Renal cortex interstitium (tissue), 11 donors: ENCODE results near the gene UNC119B. TPM values are rescaled to one million over a fixed set of nuclear protein-coding genes. Genes with fewer than 3 reads are reported as not detected.

Experiments used
- DNase-seq, 11 donors: peaks; one replicate each; pipeline ENCODE4 v3.0.0-alpha.2; 2013; ENCODE audit warnings: low read depth in 9 of 11, low spot score in 4 of 11; ENCODE audit errors: extremely low read depth in 1 of 11
- polyA plus RNA-seq, 3 donors: library from polyadenylated mRNA; unstranded; fragments of 120-200 nt; gene quantifications; one replicate each; pipeline ENCODE4 v1.2.1, GENCODE V29; 2013; ENCODE audit not compliant: insufficient read length in 3 of 3

UNC119B gene
- polyA plus RNA-seq, 3 donors: 65.3 to 81.1 (median 77.9) TPM

DNA sequence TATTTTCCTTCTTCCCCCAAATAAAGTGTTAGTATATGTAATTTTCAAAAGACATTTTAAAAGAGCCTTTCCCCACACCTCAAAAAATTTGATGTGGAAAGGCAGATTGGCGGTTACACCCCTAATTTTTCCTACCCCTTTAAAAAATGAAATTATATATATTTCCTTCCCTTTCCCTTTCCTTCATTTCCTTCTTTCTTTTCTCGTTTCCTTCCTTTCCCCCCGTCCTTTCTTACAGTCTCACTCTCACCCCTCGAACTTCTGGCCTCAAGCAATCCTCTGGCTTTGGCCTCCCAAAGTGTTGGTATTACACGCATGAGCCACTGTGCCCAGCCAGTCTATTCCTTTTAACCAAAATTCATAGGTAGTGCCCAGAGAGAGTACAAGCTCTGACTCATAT, 4.2 kb upstream of the UNC119B start:
- DNase-seq: no peak

- no peak for DNase-seq
These were observed 1.6 kb upstream of the UNC119B start for GRCh38 chr12:120708651-120709050.

GRCh38 chr12:120710805-120711296, 593 bp downstream of the UNC119B start:
- peak in 1 of 11 donors; percentile 23 for DNase-seq

GRCh38 chr12:120711411-120711810, 1.2 kb downstream of the UNC119B start:
- DNase-seq: no peak

- no peak for DNase-seq
These were observed 2.4 kb downstream of the UNC119B start for GRCh38 chr12:120712610-120713009.

- peak; percentile 49 to 84 (median 62) for DNase-seq
These were observed 3.7 kb downstream of the UNC119B start for GRCh38 chr12:120713861-120714482.

DNA sequence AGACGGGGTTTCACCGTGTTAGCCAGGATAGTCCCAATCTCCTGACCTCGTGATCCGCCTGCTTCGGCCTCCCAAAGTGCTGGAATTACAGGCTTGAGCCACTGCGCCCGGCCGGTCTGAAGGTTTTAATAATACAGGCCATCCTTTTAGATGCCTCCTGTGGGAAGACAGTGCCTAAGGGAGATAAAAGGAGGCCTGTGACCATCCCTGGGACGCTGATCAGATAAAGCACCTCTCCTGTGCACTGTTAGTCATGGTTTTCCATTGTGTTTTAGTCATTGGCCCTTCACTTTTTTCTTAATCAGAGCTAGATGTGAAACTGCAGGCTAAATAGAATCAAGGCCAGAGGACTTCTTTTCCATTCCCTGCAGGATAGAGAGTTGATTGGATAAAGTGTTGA, 7.8 kb downstream of the UNC119B start:
- DNase-seq: no peak

DNA sequence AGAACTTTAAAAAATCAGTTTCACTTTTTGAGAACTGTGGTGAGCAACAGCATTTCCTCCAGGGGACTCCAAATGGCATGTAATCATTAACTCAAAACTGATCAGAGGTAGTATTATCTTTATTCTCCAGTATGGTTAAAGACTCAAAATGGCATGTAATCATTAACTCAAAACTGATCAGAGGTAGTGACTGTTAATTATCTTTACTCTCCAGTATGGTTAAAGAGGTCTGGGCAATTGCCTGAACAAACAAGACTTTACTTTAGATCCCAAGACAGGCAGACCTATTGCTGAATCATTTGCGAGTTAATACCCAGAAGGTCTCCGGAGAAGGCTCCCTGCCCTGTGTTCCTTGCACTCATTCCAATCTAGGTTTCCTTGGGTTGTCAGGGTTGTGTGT, 8.8 kb downstream of the UNC119B start:
- DNase-seq: peak in 1 of 11 donors; percentile 9

- DNase-seq: no peak
These were observed 9.4 kb downstream of the UNC119B start for GRCh38 chr12:120719496-120720233.

DNA sequence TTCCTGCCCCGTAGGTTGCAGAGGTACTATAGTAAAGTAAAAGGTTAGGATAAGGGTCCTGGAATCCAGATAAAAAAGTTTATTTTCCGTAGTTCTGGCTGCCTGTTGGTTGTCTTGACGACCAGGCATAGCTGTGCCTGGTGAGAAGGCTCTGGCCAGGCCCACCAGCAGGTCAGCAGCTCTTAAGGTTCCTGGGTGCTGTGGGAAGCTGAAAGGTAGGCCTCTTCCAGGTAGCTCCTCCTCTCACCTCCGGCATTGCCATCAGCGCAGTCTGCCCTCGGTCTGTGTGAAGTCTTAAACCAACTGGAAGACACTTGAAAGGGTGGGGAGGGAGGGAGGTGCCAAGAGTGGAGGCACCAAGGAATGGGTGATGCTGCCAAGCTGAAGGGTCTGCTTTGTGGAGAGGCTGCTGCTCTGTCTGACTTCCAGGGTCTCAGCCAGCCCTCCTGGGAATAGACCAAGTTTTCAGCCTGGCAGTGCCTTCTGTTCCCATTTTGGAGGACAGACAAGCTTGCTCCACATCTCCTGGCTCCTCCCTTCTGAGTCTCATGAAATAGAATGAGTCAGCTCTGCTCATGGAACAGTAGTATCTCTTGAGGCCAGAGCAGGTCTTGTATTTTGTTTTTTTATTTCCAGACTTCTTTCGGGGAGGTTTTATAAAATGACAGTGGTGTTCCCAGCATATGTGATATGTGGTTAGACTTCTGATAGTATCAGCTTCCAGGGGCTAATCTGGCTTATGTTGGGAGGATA, 10.2 kb downstream of the UNC119B start:
- no peak for DNase-seq

DNA sequence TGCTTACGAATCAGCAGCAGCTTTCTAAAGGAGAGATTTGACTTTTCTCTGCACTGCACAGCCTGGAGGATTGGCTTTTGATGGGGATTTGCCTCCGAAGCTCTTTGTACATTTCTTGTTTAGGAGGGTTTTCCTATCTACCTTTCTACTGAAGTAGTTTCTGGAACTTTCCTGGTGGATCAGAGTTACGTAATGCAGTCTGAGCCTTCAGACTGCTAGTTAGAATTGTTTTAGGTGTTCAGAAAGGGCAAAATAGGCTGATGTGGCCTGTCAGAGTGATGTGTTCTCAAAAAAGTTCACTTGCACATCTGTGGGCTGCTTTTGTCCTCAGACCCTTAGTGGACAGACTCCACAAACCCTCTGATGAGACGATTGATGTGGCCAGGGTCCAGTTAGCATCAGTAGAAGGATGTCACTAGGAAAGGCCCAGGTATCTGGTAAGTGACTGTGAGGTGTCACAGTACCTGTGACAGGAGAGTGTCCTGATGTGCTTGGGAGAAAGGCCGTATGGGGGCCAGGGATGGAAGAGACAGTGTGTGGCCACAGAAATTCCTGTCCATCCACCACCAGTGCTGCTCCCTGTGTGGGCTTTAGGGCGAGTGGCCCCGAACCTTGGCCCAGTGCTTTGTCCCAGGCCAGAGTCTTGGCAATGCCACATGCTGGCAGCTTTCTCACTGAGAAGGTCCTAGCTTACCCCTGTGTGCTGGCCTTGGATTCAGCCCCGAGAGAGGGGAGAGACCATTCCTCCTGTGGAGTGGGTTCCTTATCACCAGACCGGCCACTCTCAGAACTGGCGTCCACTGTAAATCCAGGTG, 10.9 kb downstream of the UNC119B start:
- no peak for DNase-seq

GRCh38 chr12:120721866-120722265, 11.6 kb downstream of the UNC119B start:
- DNase-seq: no peak

- DNase-seq: no peak
These were observed 12.5 kb downstream of the UNC119B start for GRCh38 chr12:120722784-120723183.

DNA sequence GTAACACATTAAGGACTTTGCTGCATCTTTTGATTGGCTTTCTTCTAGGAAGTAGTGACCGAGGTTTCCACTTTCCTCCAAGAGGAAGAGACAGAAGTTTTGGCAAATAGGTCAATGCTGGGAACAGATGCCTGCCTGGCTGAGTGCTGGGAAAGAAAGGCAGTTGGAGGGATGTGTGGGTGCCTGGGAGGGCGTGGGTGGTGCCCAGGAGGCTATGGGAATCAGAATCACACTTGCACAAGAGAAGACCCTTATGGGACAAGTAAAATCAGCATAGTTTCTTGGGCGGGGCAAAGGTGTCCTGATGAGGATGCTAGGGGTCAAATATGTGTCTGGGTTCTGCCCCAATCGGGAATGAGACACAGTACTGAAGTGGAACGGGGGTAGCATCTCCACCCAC, 14.5 kb downstream of the UNC119B start:
- no peak for DNase-seq

GRCh38 chr12:120725151-120725658, 14.9 kb downstream of the UNC119B start:
- no peak for DNase-seq

- DNase-seq: peak; percentile 61 to 83 (median 74)
These were observed 15.6 kb downstream of the UNC119B start, which contains the start of gene ACADS for GRCh38 chr12:120725659-120726509. ACADS (plus strand) TSS chr12:120725826; CDS start chr12:120725886, 60 bp downstream.

DNA sequence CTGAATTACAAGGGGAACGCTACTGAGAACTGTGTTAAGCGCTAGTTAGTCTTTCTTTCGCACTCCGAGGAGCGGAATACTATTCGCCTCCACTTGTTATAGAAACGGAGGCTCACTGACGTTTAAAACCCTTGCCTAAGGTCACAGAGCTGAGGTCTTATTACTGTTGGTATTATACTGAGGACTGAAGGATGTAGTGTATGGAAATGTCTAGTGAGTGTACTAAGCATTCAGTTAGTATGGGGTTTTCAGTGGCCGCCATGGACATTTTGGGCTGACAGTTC, 16.2 kb downstream of the UNC119B start:
- DNase-seq: no peak

GRCh38 chr12:120726961-120727360, 16.7 kb downstream of the UNC119B start:
- DNase-seq: no peak
